IPS-NIHi7 (cell line): Measurements from ENCODE around the gene RPS6KA2.
A peak's percentile ranks its signal among the peaks of the same experiment; 100 is the strongest.
"Not testable (repeated sequence)": the region's sequence is repeated elsewhere in the genome, so short reads cannot be mapped to it uniquely, and the experiment has no call there.

Source experiments
- DNase-seq: peaks from one replicate; pipeline ENCODE4 v3.0.0; 2012; ENCODE audit warnings: mixed read lengths; ENCODE audit errors: extremely low spot score

The RPS6KA2 gene

DNA sequence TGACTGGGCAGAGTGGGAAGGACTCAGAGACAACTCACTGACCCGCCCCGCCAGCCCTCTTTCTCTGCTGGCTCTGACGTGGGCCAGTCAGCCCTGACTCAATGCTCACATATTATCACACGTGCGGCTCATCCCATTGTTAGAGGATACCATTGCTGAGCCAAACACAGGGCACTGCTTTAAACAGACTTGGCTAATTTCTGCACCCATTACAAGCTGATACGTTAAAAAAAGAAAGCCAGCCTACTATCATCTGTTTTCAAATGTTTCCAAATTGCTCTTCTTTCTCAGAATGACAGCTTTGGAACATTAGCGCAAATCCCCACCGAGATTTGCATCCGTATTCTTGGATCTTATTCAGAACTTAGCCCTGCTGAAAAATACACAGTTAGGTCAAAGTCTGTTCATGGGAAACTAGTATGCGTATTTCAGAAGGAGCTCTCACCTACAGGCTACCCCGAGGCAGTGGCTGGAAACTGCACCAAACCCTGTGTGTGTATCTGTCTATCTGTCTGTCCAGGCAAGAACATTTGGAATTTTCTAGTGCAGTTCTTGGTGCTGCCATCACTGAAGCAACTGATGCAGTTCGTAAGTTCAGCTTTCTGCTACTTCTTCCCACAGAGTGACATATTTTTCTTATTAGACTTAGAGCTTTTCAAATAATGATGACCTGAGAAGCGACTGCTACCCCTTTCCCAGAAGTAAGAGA, 73.3 kb downstream of the RPS6KA2 start:
- DNase-seq: no peak

DNA sequence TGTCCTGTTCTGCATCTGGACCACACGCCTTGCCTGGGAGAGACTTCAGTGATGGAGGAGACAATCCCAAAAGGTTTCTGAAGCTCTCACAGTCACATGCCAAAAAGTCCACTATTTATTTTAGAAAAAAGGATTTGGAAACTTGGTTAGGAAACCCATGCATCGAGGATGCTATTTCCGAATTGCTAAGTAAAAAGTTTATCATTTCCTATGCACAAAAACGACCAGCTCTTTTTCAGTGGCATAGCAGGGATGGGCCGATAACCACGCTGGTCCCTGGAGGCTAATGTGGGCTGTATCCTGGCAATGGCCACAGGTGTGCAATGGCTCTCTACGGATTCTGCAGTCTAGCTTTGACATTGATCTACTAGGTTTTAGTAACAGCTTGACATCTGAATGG, 74.5 kb downstream of the RPS6KA2 start:
- no peak for DNase-seq

DNA sequence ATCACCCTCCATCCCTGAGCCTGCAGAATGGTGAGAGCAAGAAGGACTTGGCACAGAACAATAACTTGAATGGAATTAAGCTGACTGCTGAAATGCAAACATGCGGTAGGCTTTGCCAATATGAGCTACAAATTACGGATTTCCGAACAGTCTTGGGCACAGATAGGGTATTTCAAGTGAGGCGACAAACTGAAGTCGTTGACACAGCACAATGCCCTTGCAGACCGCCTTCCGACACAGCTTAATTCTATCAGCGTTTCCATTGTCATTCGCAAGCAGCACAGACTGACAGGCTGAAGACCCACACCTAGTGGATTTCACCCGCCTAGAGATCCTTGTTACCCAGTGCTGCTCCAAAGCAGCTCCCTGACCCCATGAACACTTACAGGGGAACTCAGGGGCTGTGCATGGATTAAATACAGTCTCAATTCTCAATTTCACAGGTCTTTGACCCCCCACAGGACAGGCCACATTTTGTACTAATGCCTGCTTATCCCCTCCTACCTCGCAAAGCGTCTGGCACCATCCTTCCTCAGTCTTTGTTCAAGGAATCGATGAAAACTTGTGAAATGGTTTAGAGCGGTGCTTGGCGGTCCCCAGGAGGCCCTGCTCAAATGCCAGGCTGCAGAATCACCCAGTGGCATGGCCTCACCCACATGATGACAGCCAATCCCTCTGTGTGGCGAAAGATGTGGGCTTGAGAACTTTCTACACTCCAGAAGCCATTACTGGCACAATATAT, 75.1 kb downstream of the RPS6KA2 start:
- peak; percentile 57 for DNase-seq

DNA sequence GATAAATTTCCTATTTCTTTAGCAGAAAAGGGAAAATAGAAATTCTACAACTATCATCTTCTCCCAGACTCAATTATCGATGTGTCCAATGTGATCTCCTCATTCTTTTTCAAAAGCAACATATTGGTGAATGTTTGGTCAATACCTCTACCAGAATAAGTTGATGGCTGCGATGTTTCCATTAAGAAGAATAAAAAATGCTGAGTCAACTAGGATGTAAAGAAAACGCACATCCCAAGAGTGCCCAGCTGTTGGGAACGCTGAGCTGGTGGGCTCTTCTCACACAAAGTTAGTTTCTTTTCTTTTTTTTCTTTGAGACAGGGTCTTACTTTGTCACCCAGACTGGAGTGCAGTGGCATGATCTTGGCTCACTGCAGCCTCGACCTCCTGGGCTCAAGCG, 80.4 kb downstream of the RPS6KA2 start:
- no peak for DNase-seq

DNA sequence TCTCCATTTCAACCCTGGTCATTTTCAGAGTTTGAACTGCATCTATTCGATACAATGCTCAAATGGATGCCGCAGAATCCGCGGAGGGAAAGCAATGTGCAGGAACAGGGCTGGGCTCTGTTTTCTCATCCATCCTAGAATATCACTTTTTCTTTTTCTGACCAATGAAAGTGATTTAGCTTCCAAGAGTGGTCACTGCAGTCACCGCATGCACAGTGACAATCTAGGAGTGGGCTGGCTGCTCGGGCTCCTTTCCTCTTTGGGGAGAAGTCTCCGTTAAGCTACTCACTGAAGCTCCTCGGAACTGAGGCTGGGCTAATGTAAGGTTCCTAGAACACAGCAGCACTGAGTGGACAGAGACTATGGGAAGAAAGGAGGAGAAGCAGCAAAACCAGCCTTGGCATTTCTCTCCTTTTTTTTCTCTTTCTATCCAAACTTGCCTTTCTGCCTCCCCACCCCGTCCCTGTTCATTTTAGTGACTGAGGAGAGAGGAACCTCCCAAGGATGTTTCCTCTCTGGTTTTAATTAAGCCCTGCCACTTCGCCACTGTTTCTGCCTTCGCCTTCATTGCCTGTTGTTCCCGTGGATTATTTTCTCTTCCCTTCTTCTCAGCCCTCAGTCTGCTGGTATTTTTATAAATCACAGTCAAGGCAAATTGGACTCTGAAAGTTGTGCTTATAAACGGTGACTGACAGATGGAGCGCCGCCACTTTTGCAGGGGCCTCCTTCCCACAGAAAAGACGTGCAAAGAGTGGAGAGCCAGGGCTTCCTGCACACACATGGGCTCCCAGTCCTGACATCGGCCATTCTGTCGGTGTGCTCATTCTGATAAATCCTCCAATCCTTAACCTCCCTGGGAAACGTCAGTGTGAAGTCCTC, 81.7 kb downstream of the RPS6KA2 start:
- no peak for DNase-seq

DNA sequence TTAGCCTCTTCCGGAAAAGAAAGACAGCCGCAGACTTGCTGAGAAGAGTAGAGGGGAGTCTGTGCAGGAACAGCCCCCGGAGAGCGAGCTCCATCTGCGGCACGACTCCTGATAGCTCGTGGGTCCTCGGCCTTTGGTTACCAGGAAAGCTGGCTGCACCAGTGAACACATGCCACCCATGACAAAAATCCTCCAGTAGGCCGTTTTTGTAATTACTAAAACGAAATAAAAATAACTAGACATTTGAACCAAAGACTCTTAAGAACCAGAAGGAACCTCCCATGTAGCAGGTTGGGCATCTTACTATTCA, 82.8 kb downstream of the RPS6KA2 start:
- DNase-seq: no peak

DNA sequence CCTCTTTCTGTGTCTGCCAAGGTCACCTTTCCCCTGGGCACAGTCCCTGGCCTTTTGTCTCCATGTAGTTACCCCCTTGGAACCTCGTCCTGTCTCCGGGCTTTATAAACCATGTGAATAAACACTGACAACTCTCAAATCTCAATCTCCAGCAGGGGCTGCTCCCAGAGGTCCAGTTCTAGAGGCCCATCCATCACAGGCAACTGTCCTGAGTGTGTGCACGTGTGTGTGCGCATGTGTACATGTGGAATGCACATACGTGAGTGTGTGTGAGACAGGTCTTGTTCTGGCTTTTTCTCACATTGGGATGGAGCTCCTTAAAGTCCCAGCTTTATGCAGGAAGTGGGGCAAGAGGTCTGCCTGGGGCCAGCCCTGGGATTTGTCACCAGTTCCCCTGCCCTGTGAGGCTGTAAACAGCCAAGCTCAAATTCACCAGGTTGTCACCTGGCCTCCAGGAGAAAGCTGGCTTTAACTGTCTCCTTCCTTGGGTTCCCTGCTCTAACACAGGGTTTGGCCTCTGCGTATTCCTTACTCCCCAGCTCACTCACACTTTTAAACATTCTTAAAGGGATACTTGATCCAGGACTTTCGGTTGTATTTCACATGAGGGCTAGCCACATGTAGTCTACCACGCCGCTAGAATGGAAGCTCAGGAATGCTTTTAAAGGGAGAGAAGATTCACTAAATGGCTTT, 83.3 kb downstream of the RPS6KA2 start:
- DNase-seq: no peak

DNA sequence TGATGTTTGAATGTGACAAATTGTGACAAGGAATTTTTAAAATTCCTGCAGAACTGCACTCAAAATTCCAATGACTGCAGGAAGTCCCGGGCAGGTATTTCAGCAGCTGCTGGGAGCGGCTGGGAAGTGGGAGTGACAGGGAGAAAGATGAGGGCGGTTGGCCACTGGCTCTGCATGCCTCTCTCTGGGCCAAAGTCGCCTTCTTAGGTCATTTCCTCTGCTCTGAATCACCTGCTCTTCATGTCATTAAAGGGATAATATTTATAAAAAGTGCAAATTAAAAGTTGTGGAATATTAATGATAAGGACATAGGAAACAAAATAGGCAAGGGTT, 84.5 kb downstream of the RPS6KA2 start:
- DNase-seq: peak; percentile 77

DNA sequence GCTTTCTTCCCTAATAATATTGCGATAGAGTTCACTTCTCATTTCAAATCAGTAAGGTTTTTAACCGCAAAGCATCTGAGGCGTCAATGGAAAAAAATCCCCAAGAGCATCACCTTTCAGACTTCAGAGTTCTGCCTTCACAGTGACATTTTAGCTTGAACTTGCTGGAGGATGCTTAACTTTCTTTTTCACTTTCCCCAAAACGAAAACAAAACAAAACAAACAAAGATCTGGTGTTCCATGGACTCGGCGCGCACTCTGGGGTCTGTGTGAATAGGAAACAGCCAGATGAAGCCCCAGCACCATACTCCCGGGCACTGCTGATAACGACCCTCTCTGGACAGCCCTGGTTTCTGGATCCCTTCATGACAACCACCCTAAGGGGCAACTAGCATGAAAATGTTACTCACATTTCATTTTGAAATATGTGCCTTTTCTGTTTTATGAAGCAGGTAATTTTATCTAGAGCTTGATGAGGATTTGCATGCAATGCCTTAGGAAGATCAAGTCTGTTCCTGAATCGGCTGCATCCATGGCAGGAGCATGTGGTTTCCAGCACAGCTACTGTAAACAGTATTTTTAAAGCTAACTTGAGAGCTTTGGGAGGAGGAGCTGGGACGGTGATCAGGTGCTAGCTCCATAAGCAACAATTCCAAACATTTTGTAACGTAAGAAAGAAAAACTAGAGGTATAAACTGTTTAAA, 85.0 kb downstream of the RPS6KA2 start:
- DNase-seq: no peak

DNA sequence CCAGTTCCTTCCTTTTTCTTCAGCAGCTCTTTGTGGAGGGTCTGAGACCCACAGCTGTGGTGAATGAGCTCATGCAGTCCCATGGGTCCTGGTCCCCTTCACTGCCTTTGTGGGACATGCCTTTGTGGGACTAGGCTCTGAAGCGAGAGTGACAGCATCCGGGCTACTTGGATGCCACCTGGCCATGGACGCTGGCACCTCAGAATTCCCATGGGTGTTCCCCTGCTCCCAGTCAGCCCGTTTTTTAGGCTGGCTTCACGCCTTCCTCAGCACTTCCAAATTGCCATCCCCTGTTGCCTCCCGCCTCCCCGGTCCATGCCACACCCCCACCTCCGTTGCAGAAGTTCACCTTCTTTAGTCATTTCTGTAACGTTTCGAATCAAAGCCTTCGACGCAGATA, 85.7 kb downstream of the RPS6KA2 start:
- no peak for DNase-seq

DNA sequence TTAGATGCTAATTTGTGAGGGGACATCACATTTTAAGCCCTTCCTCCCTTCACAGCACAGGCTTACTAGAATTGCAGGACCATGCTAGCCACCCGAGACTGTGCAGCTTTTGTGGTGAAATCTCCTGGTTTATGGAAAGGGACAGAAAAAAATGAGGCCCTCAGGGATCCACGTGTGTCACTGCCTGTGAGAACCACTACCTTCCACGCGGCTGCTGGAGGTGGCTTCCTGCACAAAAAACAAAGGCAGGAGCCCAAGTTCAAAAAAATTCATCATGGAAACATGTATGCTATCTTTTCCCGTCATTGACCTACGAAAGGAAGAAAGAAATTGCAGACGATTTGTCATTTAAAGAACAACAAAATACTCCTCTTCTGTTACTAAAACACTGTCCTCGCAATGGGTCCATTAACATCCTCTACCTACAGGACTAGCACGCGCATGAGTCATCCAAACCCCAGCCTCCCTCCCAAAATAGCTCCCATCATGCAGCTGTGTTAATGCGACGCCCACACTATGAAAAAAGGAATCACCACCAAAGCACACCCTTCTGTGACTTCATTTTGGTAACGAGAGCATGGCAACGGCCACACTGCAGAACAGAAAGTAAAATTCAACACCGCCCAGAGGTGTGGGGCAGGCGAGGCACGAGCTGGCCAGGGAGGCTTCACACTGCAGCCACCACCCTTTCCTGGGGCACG, 86.3 kb downstream of the RPS6KA2 start:
- DNase-seq: peak; percentile 34

DNA sequence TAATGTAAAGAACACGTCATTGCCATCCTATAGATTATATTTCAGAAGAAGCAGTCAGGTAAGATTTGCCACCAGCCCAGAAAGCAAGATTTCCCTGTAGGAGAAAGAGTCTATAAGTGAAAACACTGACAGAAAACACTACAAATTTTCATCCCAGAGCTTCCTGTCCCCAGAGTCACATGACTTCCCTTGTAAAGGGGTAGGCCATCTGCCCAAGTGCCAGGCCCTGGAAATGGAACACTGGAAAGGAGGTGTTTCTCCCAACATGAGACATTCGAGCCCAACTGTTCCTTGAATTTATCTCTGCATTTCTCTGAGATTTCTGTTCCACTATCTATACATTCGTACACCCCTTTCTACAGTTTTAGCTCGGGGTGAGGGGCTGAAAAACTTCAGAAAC, 87.5 kb downstream of the RPS6KA2 start:
- DNase-seq: no peak

DNA sequence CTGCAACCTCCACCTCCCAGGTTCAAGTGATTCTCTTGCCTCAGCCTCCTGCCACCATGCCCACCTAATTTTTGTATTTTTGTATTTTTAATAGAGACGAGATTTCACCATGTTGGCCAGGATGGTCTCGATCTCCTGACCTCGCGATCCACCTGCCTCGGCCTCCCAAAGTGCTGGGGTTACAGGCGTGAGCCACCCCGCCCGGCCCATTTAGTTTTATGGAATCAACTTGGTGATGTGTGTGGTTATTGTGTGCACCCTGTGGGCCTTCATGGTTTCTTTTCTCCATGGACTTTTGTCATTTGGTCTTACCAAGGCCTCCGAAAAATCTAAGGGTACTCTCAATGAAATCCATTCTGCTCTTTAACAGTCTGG, 88.1 kb downstream of the RPS6KA2 start:
- DNase-seq: not testable (repeated sequence)

DNA sequence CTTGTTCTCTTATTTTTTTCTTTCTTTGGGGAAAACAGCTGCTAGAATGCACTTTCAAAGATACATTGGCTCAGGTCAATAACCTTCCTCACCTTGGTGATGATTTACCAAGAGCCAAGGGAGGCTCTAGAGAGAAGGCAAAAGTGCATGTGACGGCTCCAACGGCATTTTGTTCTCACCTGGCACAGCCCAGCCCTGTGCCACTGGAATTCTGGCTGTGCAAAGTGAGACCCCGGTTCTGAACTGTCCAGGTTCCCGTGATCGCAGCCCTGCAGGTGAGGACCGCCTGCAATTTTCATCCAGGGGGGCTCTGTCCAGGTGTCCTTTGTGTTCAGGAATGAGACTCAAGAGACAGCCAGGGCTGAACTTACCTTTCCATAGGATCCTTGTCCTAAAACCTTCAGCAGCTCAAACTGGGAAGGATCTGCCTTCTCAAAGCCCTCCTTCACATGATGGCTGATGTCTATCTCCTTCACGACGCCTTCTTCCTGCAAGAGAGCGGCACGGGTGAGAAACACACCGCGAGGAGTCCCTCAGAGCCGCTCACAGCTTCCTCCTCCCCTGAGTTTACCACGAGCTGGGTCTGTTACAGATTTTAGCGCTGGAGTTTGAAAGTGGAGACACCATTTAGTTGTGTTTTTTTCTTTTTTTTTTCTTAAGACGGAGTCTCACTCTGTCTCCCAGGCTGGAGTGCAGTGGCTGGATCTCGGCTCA, 88.6 kb downstream of the RPS6KA2 start:
- DNase-seq: no peak

DNA sequence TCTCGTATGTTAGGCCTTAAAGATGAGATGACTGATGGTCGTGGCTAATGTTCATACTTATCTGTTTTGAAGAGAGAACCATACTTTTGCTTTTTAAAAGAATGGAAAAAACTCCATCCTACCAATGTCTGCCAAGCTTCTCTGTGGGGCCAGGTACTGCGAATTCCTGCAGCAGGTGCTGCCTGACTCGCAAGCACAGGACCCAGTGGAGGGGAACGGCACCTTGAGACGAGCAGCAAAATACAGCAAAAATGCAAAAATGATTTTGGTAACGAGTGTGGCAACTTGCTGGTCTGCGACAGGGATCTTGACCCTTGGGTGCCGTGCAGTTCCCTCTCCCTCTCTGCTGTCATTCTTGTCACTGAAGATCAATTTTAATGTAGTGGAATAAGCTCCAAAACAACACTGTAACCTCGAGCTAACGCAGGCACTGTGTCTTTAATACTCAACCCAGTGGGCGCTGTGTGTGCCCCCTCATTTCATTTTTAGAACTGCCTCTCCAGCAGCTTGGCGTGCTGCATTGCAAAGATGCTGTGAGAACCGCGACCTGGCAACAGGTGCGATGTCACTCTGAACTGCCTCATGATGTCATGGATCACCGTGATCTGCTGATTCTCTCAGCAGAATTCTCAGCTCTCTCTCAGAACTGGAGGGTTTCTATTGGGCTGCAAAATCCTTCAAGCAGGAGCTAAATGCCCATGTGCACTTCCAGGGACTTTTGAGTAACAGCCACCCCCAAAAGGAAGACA, 92.2 kb downstream of the RPS6KA2 start:
- no peak for DNase-seq

DNA sequence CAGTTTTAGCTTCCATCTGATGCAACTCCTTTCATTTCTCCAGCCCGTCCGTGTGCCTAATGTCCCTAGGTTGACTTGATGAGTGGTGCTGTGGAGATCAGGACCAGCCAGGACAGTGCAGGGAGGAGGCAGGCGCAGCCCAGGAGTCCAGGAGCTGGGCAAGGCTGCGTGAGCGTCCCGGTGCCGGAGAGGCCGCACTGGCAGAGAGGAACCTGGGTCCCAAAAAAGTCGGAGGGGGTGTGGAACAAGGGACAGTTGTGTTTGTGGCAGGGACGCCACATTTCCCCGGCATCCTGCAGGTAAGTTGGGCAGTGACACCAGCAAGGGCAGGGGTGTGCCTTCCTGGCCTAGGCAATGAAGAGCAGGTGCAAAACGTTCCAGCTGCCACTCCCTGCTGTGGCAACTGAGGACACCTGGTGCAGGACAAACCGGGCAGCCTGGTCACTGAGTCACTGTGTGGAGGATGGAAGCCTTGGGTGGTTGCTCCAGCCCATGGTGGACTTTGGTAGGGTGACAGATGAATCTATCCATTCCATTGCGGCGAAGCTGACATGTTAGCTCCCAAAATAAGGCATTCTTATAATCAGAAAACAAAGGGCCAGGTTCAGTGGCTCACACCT, 93.7 kb downstream of the RPS6KA2 start:
- DNase-seq: no peak

DNA sequence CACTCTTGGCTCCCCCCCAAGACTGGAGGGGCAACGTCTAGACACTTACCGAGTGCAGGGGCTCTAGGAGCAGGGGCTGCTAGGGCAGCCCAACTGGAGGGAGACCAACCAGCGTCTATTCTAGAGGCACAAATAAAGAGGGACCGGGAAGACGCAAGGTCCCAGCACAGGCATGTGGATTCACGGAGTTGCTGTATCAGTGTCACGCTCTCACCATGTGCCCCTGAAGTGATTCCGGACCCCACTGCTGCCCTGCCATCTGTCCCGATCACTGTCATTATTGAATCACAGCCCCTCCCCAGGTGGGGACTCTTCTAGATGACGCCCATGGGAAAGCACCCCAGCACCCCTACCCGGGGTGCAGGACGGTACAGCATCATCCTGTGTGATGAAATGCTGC, 94.7 kb downstream of the RPS6KA2 start:
- no peak for DNase-seq

DNA sequence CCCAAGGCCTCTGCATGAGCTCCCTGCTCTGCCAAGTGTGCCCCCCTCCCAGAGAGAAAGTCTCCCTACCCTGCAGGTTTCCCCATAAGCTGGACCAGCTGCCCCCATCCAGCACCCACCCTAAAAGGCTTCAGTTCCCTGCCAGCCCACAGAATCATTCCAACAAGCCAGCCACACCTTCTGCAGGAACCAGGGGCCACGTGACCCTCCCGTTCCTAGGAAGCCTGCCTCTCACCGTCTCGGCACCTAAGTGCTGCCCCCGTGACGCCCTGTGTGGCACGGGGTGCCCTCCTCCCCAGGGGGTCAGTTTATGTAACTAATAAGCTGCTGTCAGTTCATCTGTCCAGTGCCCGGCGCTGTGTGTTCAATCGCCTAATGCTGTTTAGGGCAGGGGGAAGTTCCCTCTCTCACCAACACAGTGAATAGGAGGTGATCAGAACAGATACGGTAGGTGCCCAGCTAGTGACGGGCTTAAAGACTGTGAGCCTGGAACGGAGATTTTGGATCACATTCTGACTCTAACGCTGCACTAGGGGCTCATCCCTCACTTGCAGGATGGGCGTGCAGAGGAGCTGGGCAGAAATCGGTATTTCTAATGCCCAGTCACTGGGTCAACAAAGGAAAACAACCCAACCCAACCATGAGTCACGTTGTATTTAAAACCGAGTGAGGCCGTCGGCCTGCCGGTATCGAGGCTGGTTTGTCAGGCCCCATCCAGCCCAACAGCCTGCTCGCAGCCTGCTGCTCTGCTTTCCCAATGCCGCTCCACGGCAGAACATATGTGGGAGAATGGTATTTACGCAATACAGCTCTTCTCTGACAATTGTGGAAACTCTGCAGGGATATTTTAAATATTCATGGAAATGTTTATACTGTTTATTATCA, 96.6 kb downstream of the RPS6KA2 start:
- no peak for DNase-seq
